Panc1 (cell line): Measurements from ENCODE around the gene GRPEL2. TPM values are rescaled to one million over a fixed set of nuclear protein-coding genes. Genes with fewer than 3 reads are reported as not detected.

Experiments used
- ATAC-seq: fragments of 200-7000 bp; cut with Tn5 transposase; 2 replicates; pipeline ENCODE4 v1.9.1; 2020; ENCODE audit warnings: mild to moderate bottlenecking, moderate library complexity
- BruUV-seq: library from RNA; stranded (reverse); fragments of 400-500 nt; replicated peaks from 2 replicates; lab custom pipeline; 2021; lab: Mats Ljungman, UMichigan
- CTCF ChIA-PET: fragments of 300-600 bp; sonication (Branson Sonifier 250); formaldehyde crosslinking; loops from one replicate; lab custom pipeline; 2022; ENCODE audit warnings: antibody characterized with exemption; lab: Charles Lee
- POLR2A ChIA-PET: fragments of 300-600 bp; sonication (Branson Sonifier 250); formaldehyde crosslinking; loops from one replicate; lab custom pipeline; 2022; ENCODE audit warnings: antibody characterized with exemption; lab: Charles Lee
- DNase-seq: peaks from one replicate; pipeline ENCODE4 v3.0.0-alpha.2; 2010; ENCODE audit warnings: low read depth, low spot score
- H3K27ac ChIP-seq: 2 replicates; pipeline ENCODE4 v1.5.1; 2011; ENCODE audit warnings: mild to moderate bottlenecking, low read length, inconsistent platforms
- H3K27me3 ChIP-seq: fragments of 200-500 bp; sonication (Bioruptor generic); 2 replicates; pipeline ENCODE4 v1.6.0; 2014; ENCODE audit warnings: low read length, inconsistent platforms; ENCODE audit not compliant: control insufficient read depth, insufficient read depth
- H3K36me3 ChIP-seq: fragments of 200-500 bp; sonication (Bioruptor generic); 2 replicates; pipeline ENCODE4 v1.5.1; 2014; ENCODE audit warnings: inconsistent platforms, mild to moderate bottlenecking, low read length, moderate library complexity; ENCODE audit not compliant: control insufficient read depth, insufficient read depth
- H3K4me1 ChIP-seq: 2 replicates; pipeline ENCODE4 v1.5.1; 2011; ENCODE audit warnings: inconsistent platforms, mild to moderate bottlenecking, low read length, moderate library complexity; ENCODE audit not compliant: control insufficient read depth, insufficient read depth
- H3K4me3 ChIP-seq, 2 experiments: 2 replicates each; pipeline ENCODE4 v1.5.1; 2011 to 2012; ENCODE audit warnings: low read depth in 2 of 2, low read length in 2 of 2, mild to moderate bottlenecking in 2 of 2, inconsistent platforms in 1 of 2, moderate library complexity in 1 of 2
- H3K9me3 ChIP-seq: fragments of 200-500 bp; sonication (Bioruptor generic); 2 replicates; pipeline ENCODE4 v1.5.1; 2014; ENCODE audit warnings: low read depth, mild to moderate bottlenecking, inconsistent platforms, low read length, moderate library complexity; ENCODE audit not compliant: control insufficient read depth, insufficient read depth
- CTCF ChIP-seq: fragments of 450-650 bp; IDR thresholded peaks from 2 replicates; pipeline ENCODE4 v1.5.1; 2017; ENCODE audit warnings: mild to moderate bottlenecking
- POLR2AphosphoS5 ChIP-seq: IDR thresholded peaks from 2 replicates; pipeline ENCODE4 v1.6.1; 2012; ENCODE audit warnings: mild to moderate bottlenecking, low read depth, low read length, moderate library complexity
- REST ChIP-seq, 2 experiments: IDR thresholded peaks; 2 replicates each; pipeline ENCODE4 v1.6.1; 2011 to 2012; ENCODE audit warnings: low read depth in 2 of 2, control low read depth in 1 of 2, low read length in 1 of 2, mild to moderate bottlenecking in 1 of 2, moderate library complexity in 1 of 2; ENCODE audit not compliant: insufficient read depth in 1 of 2
- SIN3A ChIP-seq: IDR thresholded peaks from 2 replicates; pipeline ENCODE4 v1.6.1; 2012; ENCODE audit warnings: low read depth, mild to moderate bottlenecking, low read length, moderate library complexity, borderline replicate concordance; ENCODE audit not compliant: insufficient read depth
- TCF7L2 ChIP-seq: IDR thresholded peaks from 2 replicates; pipeline ENCODE4 v1.6.1; 2011; ENCODE audit warnings: mild to moderate bottlenecking, low read depth, low read length, inconsistent platforms
- in situ Hi-C: cut with HindIII; loops from 2 replicates; pipeline ENCODE4 v1.10.0; 2016; ENCODE audit warnings: low sequenced_read_pairs, low pct_unique_long_range_greater_than_20kb
- intact Hi-C: fragments of 100-400 bp; cut with micrococcal nuclease; formaldehyde crosslinking; loops from one replicate; pipeline ENCODE4 v1.10.0; 2022; ENCODE audit not compliant: unreplicated experiment
- total RNA-seq: library from RNA; stranded (reverse); gene quantifications from one replicate; pipeline ENCODE4 v1.2.1, GENCODE V29; 2021; ENCODE audit not compliant: unreplicated experiment

Gene GRPEL2
- total RNA-seq, 1 experiment from 2014 or later = 30.1 TPM

GRCh38 chr5:149352169-149352568, 6.9 kb downstream of the GRPEL2 start:
- ChIA-PET POLR2A (interaction anchor here (0.7 kb wide), 1 partner anchor 176 kb away, joined by 4 read pairs; no protein-coding TSS in a partner anchor), CTCF (no interaction called here)
- Histone ChIP-seq H3K27ac (no peak overlapping the region), H3K9me3 (no peaks in the 10 kb centered on the region), H3K36me3 (peaks cover 60% of the 10 kb centered on the region), H3K4me3 (no peak overlapping the region), H3K4me1 (peaks cover 6% of the 10 kb centered on the region; the same call in 1 of the 2 replicates), H3K27me3 (no peaks in the 10 kb centered on the region)
- DNase-seq (no peak), ATAC-seq (no peak)
- in situ Hi-C loops (no loop called here), intact Hi-C loops (no loop called here)
- no TSS peak for BruUV-seq
- TF ChIP-seq TCF7L2 (no peak), POLR2AphosphoS5 (no peak), SIN3A (no peak), REST (IDR thresholded peaks at IDR 0.05; ENCODE audit: insufficient read depth in 1 of 2, low read depth in 2 of 2, low read length in 1 of 2) (no peak), CTCF (no peak)

GRCh38 chr5:149353911-149354310, 8.6 kb downstream of the GRPEL2 start:
- H3K36me3 ChIP-seq = peaks cover 44% of the 10 kb centered on the region
- no peak overlapping the region for H3K4me3 ChIP-seq
- in situ Hi-C loops (no loop called here), intact Hi-C loops (no loop called here)
- no peaks in the 10 kb centered on the region for H3K9me3 ChIP-seq
- H3K27me3 ChIP-seq = no peaks in the 10 kb centered on the region
- ATAC-seq (no peak), DNase-seq (no peak)
- ChIA-PET CTCF (interaction anchor here (0.7 to 0.8 kb wide), 3 partner anchors 14 to 102 kb away, joined by 3 to 8 read pairs (median 6); no protein-coding TSS in a partner anchor), POLR2A (no interaction called here)
- BruUV-seq = no TSS peak
- H3K27ac ChIP-seq = no peak overlapping the region
- TF ChIP-seq POLR2AphosphoS5 (no peak), SIN3A (no peak), TCF7L2 (no peak), CTCF (no peak), REST (IDR thresholded peaks at IDR 0.05; ENCODE audit: insufficient read depth in 1 of 2, low read depth in 2 of 2, low read length in 1 of 2) (no peak)
- H3K4me1 ChIP-seq = peaks cover 10% of the 10 kb centered on the region
